Osteoblast (primary cell): ENCODE results near the gene KREMEN1. TPM values are rescaled to one million over a fixed set of nuclear protein-coding genes. Genes with fewer than 3 reads are reported as not detected.

Source experiments
- DNase-seq: peaks from one replicate; pipeline ENCODE4 v3.0.0; 2011; ENCODE audit warnings: low spot score, mixed read lengths; ENCODE audit not compliant: insufficient read length; ENCODE audit errors: missing footprints
- H2AFZ ChIP-seq: 2 replicates; pipeline ENCODE4 v1.6.0; 2011; ENCODE audit warnings: mild to moderate bottlenecking, low read length
- H3K27ac ChIP-seq: 2 replicates; pipeline ENCODE4 v1.5.1; 2011; ENCODE audit warnings: mild to moderate bottlenecking, low read depth, low read length, moderate library complexity
- H3K27me3 ChIP-seq: 2 replicates; pipeline ENCODE4 v1.6.0; 2012; ENCODE audit warnings: mild to moderate bottlenecking, control low read depth, inconsistent platforms, low read length, moderate library complexity; ENCODE audit not compliant: insufficient read depth
- H3K36me3 ChIP-seq: 2 replicates; pipeline ENCODE4 v1.5.1; 2011; ENCODE audit warnings: mild to moderate bottlenecking, low read length, control low read depth, moderate library complexity; ENCODE audit not compliant: insufficient read depth
- H3K4me1 ChIP-seq: 2 replicates; pipeline ENCODE4 v1.5.1; 2011; ENCODE audit warnings: mild to moderate bottlenecking, low read length, control low read depth, moderate library complexity; ENCODE audit not compliant: insufficient read depth
- H3K4me2 ChIP-seq: 2 replicates; pipeline ENCODE4 v1.6.0; 2011; ENCODE audit warnings: mild to moderate bottlenecking, low read length; ENCODE audit not compliant: insufficient read depth
- H3K4me3 ChIP-seq: fragments of 200-600 bp; sonication (generic); 3 replicates; pipeline ENCODE4 v1.5.1; 2012; ENCODE audit warnings: mild to moderate bottlenecking, low read length, inconsistent platforms; ENCODE audit not compliant: insufficient read depth
- H3K79me2 ChIP-seq: 2 replicates; pipeline ENCODE4 v1.6.0; 2012; ENCODE audit warnings: mild to moderate bottlenecking, low read length, control low read depth, inconsistent platforms; ENCODE audit not compliant: insufficient read depth
- H3K9me3 ChIP-seq: 2 replicates; pipeline ENCODE4 v1.5.1; 2011; ENCODE audit warnings: low read depth, low read length, control low read depth
- H4K20me1 ChIP-seq: 2 replicates; pipeline ENCODE4 v1.6.0; 2012; ENCODE audit warnings: mild to moderate bottlenecking, low read length, control low read depth; ENCODE audit not compliant: insufficient read depth
- total RNA-seq: library from RNA; depleted of rRNA; stranded (reverse); fragments of >200 nt; gene quantifications from 2 replicates; pipeline ENCODE4 v1.2.3, GENCODE V29; 2012
- TF ChIP-seq, protein P1 (sequence below): IDR thresholded peaks from 2 replicates; pipeline ENCODE4 v1.5.1; 2011; ENCODE audit warnings: mild to moderate bottlenecking, low read depth, low read length, moderate library complexity; ENCODE audit errors: extremely low read depth

Gene KREMEN1
- total RNA-seq, 1 donor = 6.5 TPM

DNA sequence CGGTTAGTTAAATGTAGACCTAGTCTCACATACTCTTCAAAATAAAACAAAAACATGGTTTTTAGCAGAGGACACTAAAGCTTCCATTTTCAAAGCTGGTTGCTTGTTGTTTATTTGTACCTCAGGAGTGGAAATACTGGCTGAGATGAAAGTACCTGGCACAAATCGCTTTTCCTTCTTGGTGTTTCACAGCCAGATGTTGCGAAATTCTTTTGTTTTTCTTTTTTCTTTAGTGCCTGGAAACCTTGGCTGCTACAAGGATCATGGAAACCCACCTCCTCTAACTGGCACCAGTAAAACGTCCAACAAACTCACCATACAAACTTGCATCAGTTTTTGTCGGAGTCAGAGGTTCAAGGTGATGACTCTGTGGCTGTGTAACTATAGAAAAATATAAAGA is 48.3 kb downstream of the KREMEN1 start:
- Histone ChIP-seq H2AFZ (no peak overlapping the region), H3K4me1 (no peaks in the 10 kb centered on the region), H3K4me3 (no peak overlapping the region), H3K36me3 (no peaks in the 10 kb centered on the region), H3K9me3 (no peaks in the 10 kb centered on the region), H3K4me2 (no peak overlapping the region), H3K27ac (no peak overlapping the region), H4K20me1 (no peaks in the 10 kb centered on the region), H3K27me3 (no peaks in the 10 kb centered on the region), H3K79me2 (no peaks in the 10 kb centered on the region)
- TF ChIP-seq, protein P1, sequence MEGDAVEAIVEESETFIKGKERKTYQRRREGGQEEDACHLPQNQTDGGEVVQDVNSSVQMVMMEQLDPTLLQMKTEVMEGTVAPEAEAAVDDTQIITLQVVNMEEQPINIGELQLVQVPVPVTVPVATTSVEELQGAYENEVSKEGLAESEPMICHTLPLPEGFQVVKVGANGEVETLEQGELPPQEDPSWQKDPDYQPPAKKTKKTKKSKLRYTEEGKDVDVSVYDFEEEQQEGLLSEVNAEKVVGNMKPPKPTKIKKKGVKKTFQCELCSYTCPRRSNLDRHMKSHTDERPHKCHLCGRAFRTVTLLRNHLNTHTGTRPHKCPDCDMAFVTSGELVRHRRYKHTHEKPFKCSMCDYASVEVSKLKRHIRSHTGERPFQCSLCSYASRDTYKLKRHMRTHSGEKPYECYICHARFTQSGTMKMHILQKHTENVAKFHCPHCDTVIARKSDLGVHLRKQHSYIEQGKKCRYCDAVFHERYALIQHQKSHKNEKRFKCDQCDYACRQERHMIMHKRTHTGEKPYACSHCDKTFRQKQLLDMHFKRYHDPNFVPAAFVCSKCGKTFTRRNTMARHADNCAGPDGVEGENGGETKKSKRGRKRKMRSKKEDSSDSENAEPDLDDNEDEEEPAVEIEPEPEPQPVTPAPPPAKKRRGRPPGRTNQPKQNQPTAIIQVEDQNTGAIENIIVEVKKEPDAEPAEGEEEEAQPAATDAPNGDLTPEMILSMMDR = no peak
- DNase-seq = no peak

DNA sequence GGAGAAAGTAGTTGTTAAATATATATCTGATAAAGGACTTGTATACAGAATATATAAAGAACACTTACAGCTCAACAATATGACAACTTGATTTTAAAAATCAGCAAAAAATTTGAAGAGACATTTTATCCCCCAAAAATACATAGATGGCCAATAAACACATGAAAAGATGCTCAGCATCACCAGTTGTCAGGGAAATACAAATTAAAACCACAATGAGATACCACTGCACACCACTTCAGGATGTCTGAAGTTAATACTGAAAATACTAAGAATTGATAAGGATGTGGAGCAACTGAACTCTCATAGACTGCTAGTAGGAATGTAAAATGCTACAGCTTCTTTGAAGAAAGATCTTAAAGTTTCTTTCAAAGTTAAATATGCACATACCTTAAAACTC is 49.2 kb downstream of the KREMEN1 start:
- Histone ChIP-seq H3K4me3 (no peak overlapping the region), H4K20me1 (no peaks in the 10 kb centered on the region), H3K79me2 (no peaks in the 10 kb centered on the region), H3K9me3 (no peaks in the 10 kb centered on the region), H3K36me3 (no peaks in the 10 kb centered on the region), H3K27ac (no peak overlapping the region), H3K27me3 (no peaks in the 10 kb centered on the region), H3K4me2 (no peak overlapping the region), H2AFZ (no peak overlapping the region), H3K4me1 (no peaks in the 10 kb centered on the region)
- DNase-seq = no peak
- TF ChIP-seq, protein P1 = no peak

DNA sequence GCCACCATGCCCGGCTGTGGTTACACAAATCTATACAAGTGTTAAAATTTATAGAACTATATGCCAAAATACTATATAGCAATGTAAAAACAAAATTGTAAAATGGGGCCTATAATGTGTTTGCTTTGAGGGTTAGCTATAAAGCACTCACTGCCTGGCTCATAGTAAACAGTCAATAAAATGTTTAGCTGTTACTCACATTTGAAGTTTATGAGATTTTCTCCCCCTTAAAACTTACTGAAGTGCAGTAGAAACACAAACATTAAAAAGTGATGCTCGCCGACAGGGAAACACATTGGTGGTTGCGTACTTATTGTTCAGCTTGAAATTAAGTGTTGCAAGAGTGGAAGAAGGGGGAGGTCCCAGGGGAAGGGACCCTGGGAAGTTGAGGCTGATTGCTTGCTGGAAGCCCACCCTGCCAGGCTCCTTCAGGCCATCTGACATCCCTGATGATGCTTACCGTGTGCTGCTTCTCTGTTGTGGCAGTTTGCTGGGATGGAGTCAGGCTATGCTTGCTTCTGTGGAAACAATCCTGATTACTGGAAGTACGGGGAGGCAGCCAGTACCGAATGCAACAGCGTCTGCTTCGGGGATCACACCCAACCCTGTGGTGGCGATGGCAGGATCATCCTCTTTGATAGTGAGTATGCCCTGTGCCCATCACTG is 52.1 kb downstream of the KREMEN1 start:
- H3K4me1 ChIP-seq = peaks cover 10% of the 10 kb centered on the region
- no peak for DNase-seq
- no peaks in the 10 kb centered on the region for H3K27me3 ChIP-seq
- H3K4me2 ChIP-seq = no peak overlapping the region
- TF ChIP-seq, protein P1 = no peak
- no peaks in the 10 kb centered on the region for H3K9me3 ChIP-seq
- no peak overlapping the region for H3K4me3 ChIP-seq
- H3K79me2 ChIP-seq = no peaks in the 10 kb centered on the region
- H3K27ac ChIP-seq = no peak overlapping the region
- H4K20me1 ChIP-seq = no peaks in the 10 kb centered on the region
- no peaks in the 10 kb centered on the region for H3K36me3 ChIP-seq
- no peak overlapping the region for H2AFZ ChIP-seq

DNA sequence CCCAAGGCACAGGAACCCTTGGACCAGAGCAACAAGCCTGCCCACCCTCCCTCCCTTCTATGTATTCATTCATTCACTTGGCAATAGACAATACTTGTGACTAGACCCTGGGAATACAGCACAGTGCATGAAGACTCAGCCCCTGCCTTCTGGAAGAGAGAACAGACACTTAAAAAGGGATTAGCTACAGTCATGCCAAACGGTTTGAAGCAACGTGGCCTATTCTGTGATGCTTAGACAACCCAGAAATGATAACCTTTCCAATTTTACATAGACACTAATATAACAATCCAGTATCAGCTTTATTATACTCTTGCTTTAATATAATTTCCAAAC is 52.6 kb downstream of the KREMEN1 start:
- Histone ChIP-seq H3K9me3 (no peaks in the 10 kb centered on the region), H3K4me2 (no peak overlapping the region), H4K20me1 (no peaks in the 10 kb centered on the region), H2AFZ (no peak overlapping the region), H3K27ac (no peak overlapping the region), H3K36me3 (no peaks in the 10 kb centered on the region), H3K79me2 (no peaks in the 10 kb centered on the region), H3K4me1 (peaks cover 10% of the 10 kb centered on the region), H3K4me3 (no peak overlapping the region), H3K27me3 (no peaks in the 10 kb centered on the region)
- no peak for DNase-seq
- TF ChIP-seq, protein P1 = no peak
